HepG2 (cell line): Measurements from ENCODE around the gene XRCC5. TPM values are rescaled to one million over a fixed set of nuclear protein-coding genes. Genes with fewer than 3 reads are reported as not detected.

Source experiments
- AGO2 ChIP-seq: fragments of 200-400 bp; formaldehyde crosslinking; optimal IDR thresholded peaks from 2 replicates; pipeline ENCODE3; 2017; ENCODE audit warnings: mild to moderate bottlenecking, low read depth, low read length, moderate library complexity
- ARHGAP35 ChIP-seq: sonication (generic); formaldehyde crosslinking; IDR thresholded peaks from 2 replicates; pipeline ENCODE4 v1.9.0; 2022; ENCODE audit warnings: mild to moderate bottlenecking, inconsistent platforms, moderate library complexity, missing genetic modification reagents, borderline replicate concordance
- ATF7 ChIP-seq, 2 experiments: fragments of 450-650 bp in 1 of 2; sonication (generic) in 1 of 2; formaldehyde crosslinking in 1 of 2; IDR thresholded peaks; 2 replicates each; pipeline versions ENCODE4 v1.4.0 to v1.6.1; 2016 to 2020; ENCODE audit warnings: antibody characterized with exemption in 1 of 2, mild to moderate bottlenecking in 1 of 2, missing genetic modification reagents in 1 of 2
- CREM ChIP-seq, 2 experiments: sonication (generic) in 1 of 2; formaldehyde crosslinking in 1 of 2; IDR thresholded peaks; 2 replicates each; pipeline versions ENCODE4 v1.4.0 to v1.6.1; 2016 to 2020; ENCODE audit warnings: antibody characterized with exemption in 1 of 2, mild to moderate bottlenecking in 1 of 2, missing genetic modification reagents in 1 of 2
- DPF2 ChIP-seq: sonication (generic); formaldehyde crosslinking; IDR thresholded peaks from 2 replicates; pipeline ENCODE4 v1.4.0; 2020; ENCODE audit warnings: mild to moderate bottlenecking, low read depth, missing genetic modification reagents, borderline replicate concordance
- HES4 ChIP-seq: sonication (generic); formaldehyde crosslinking; IDR thresholded peaks from 2 replicates; pipeline ENCODE4 v1.9.0; 2021; ENCODE audit warnings: mild to moderate bottlenecking, missing genetic modification reagents, borderline replicate concordance
- HMG20A ChIP-seq: IDR thresholded peaks from 2 replicates; pipeline ENCODE4 v1.6.1; 2016; ENCODE audit warnings: borderline replicate concordance
- KMT2B ChIP-seq: IDR thresholded peaks from 2 replicates; pipeline ENCODE4 v1.6.1; 2016; ENCODE audit warnings: missing genetic modification reagents, missing compliant biosample characterization
- ONECUT2 ChIP-seq: sonication (generic); formaldehyde crosslinking; IDR thresholded peaks from 2 replicates; pipeline ENCODE4 v1.4.0; 2020; ENCODE audit warnings: missing genetic modification reagents
- RARA ChIP-seq: IDR thresholded peaks from 2 replicates; pipeline ENCODE4 v1.6.1; 2016; ENCODE audit warnings: missing genetic modification reagents, missing compliant biosample characterization
- RFX5 ChIP-seq: IDR thresholded peaks from 2 replicates; pipeline ENCODE4 v1.6.1; 2011; ENCODE audit warnings: low read depth, low read length, improper control_type of control experiment
- TBX2 ChIP-seq: sonication (generic); formaldehyde crosslinking; IDR thresholded peaks from 2 replicates; pipeline ENCODE4 v1.5.0; 2020; ENCODE audit warnings: missing genetic modification reagents, mild to moderate bottlenecking, borderline replicate concordance
- TRIM24 ChIP-seq: sonication (generic); formaldehyde crosslinking; IDR thresholded peaks from 2 replicates; pipeline ENCODE4 v1.8.0; 2022; ENCODE audit warnings: mild to moderate bottlenecking, missing genetic modification reagents
- ZBTB37 ChIP-seq: sonication (generic); formaldehyde crosslinking; IDR thresholded peaks from 2 replicates; pipeline ENCODE4 v1.4.0; 2020; ENCODE audit warnings: mild to moderate bottlenecking, missing genetic modification reagents
- ZNF329 ChIP-seq: sonication (generic); formaldehyde crosslinking; IDR thresholded peaks from 2 replicates; pipeline ENCODE4 v1.9.0; 2021; ENCODE audit warnings: low read depth, mild to moderate bottlenecking, missing genetic modification reagents
- ZNF644 ChIP-seq: IDR thresholded peaks from 2 replicates; pipeline ENCODE4 v1.6.1; 2016; ENCODE audit warnings: low read depth
- ZSCAN22 ChIP-seq: sonication (generic); formaldehyde crosslinking; IDR thresholded peaks from 2 replicates; pipeline ENCODE4 v1.4.0; 2020; ENCODE audit warnings: mild to moderate bottlenecking, missing genetic modification reagents
- polyA plus RNA-seq, 8 experiments: library from polyadenylated mRNA; depleted of rRNA in 3 of 8; stranded (reverse) in 7 of 8; unstranded in 1 of 8; fragments of >200 nt; fragmentation: Illumina TruSeq in 4 of 8; extraction: Trizol in 4 of 8; gene quantifications; 2 replicates each; pipeline versions ENCODE4 v1.2.1 to v1.2.3, GENCODE V29; 2011 to 2016; ENCODE audit warnings: low read depth in 4 of 8, missing spikeins in 1 of 8, mixed read lengths in 1 of 8; ENCODE audit not compliant: insufficient read depth in 1 of 8
- total RNA-seq, 5 experiments: library from RNA; depleted of rRNA; stranded (reverse); fragments of >200 nt; fragmentation: Illumina TruSeq; extraction: Trizol; gene quantifications; 2 replicates each; pipeline ENCODE4 v1.2.3, GENCODE V29; 2016; ENCODE audit warnings: low read depth in 1 of 5
- TF ChIP-seq, protein P1 (sequence below): sonication (generic); formaldehyde crosslinking; IDR thresholded peaks from 2 replicates; pipeline ENCODE4 v1.4.0; 2020; ENCODE audit warnings: missing genetic modification reagents; ENCODE audit errors: not compliant biosample characterization
- TF ChIP-seq, protein P2 (sequence below): sonication (generic); formaldehyde crosslinking; IDR thresholded peaks from 2 replicates; pipeline ENCODE4 v1.5.1; 2020; ENCODE audit warnings: mild to moderate bottlenecking, missing genetic modification reagents
- TF ChIP-seq, protein P3 (sequence below): sonication (generic); formaldehyde crosslinking; IDR thresholded peaks from 2 replicates; pipeline ENCODE4 v1.8.1; 2023; ENCODE audit warnings: mild to moderate bottlenecking, moderate library complexity, missing genetic modification reagents

Gene XRCC5
- total and polyA plus RNA-seq, 2 of the 13 experiments (the other 11 are each of a cell fraction or from before 2014, with no cell fraction given), result 264 to 454 TPM

GRCh38 chr2:216081487-216082116 lies 27.5 kb upstream of the XRCC5 start, which contains the start of the genes PECR and TMEM169 (continued):
- TF ChIP-seq ZNF644 (CRISPR knock-in tag) (0 out of 2 replicates have a peak, but pooled peaks have one; percentile 21), AGO2 (peak; percentile 64), ATF7 (IDR thresholded peaks at IDR 0.05) (no peak), ATF7 (CRISPR knock-in tag; IDR thresholded peaks at IDR 0.05) (no peak; the same call in 1 of the 2 replicates), RARA (peak; percentile 65), ONECUT2 (CRISPR knock-in tag) (no peak), CREM (IDR thresholded peaks at IDR 0.05) (no peak), CREM (CRISPR knock-in tag; IDR thresholded peaks at IDR 0.05) (no peak), RFX5 (no peak), HES4 (peak; percentile 99), ZNF329 (CRISPR knock-in tag) (no peak), ZBTB37 (CRISPR knock-in tag) (no peak), ZSCAN22 (CRISPR knock-in tag) (no peak; the same call in 1 of the 2 replicates), HMG20A (CRISPR knock-in tag) (no peak), KMT2B (CRISPR knock-in tag) (peak; percentile 67; the same call in 1 of the 2 replicates), DPF2 (CRISPR knock-in tag) (peak; percentile 73; the same call in 1 of the 2 replicates), TBX2 (CRISPR knock-in tag) (peak; percentile 97), ARHGAP35 (CRISPR knock-in tag) (peak; percentile 97), TRIM24 (CRISPR knock-in tag) (no peak)
- TF ChIP-seq, protein P1, sequence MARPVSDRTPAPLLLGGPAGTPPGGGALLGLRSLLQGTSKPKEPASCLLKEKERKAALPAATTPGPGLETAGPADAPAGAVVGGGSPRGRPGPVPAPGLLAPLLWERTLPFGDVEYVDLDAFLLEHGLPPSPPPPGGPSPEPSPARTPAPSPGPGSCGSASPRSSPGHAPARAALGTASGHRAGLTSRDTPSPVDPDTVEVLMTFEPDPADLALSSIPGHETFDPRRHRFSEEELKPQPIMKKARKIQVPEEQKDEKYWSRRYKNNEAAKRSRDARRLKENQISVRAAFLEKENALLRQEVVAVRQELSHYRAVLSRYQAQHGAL (CRISPR knock-in tag), result no peak
- TF ChIP-seq, protein P2, sequence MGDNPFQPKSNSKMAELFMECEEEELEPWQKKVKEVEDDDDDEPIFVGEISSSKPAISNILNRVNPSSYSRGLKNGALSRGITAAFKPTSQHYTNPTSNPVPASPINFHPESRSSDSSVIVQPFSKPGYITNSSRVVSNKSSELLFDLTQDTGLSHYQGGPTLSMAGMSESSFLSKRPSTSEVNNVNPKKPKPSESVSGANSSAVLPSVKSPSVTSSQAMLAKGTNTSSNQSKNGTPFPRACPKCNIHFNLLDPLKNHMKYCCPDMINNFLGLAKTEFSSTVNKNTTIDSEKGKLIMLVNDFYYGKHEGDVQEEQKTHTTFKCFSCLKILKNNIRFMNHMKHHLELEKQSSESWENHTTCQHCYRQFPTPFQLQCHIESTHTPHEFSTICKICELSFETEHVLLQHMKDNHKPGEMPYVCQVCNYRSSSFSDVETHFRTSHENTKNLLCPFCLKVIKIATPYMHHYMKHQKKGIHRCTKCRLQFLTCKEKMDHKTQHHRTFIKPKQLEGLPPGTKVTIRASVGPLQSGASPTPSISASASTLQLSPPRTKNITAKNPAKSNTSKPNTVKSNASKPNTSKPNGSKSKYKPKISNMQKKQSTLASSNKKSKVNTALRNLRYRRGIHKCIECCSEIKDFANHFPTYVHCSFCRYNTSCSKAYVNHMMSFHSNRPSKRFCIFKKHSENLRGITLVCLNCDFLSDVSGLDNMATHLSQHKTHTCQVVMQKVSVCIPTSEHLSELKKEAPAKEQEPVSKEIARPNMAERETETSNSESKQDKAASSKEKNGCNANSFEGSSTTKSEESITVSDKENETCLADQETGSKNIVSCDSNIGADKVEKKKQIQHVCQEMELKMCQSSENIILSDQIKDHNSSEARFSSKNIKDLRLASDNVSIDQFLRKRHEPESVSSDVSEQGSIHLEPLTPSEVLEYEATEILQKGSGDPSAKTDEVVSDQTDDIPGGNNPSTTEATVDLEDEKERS (CRISPR knock-in tag), result peak; percentile 96; the same call in 1 of the 2 replicates
- TF ChIP-seq, protein P3, sequence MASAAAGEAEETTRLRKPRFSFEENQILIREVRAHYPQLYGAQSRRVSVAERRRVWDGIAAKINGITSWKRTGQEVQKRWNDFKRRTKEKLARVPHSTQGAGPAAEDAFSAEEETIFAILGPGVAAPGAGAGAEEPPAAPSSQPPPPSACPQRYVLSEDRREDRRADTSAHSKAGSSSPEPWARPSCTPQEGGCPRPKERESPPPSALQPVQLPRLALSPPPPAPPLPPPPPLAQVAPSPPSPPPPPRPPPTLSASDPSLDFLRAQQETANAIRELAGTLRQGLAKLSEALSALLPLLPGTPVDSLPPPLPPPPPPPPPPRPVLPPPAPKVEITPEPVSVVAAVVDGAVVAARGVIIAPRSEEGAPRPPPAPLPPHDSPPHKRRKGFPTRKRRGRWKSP (CRISPR knock-in tag), result peak; percentile 88
